GM18907 (cell line): ENCODE results near the gene PTPRM.

ENCODE experiments used
- ATAC-seq: cut with Tn5 transposase; IDR thresholded peaks from one replicate; pipeline ENCODE4 v1.9.1; 2021; ENCODE audit warnings: mild to moderate bottlenecking, moderate library complexity; ENCODE audit not compliant: unreplicated experiment

Gene PTPRM

GRCh38 chr18:8330575-8330974, 763.5 kb downstream of the PTPRM start:
- ATAC-seq: no peak

- no peak for ATAC-seq
Observed at GRCh38 chr18:8332286-8332685, 765.2 kb downstream of the PTPRM start.

GRCh38 chr18:8333961-8334360, 766.8 kb downstream of the PTPRM start:
- no peak for ATAC-seq

GRCh38 chr18:8337211-8337610, 770.1 kb downstream of the PTPRM start:
- no peak for ATAC-seq

GRCh38 chr18:8339210-8339609, 772.1 kb downstream of the PTPRM start:
- ATAC-seq: no peak

- ATAC-seq: no peak
Observed at GRCh38 chr18:8339952-8340351, 772.8 kb downstream of the PTPRM start.

- ATAC-seq: no peak
Observed at GRCh38 chr18:8341481-8342230, 774.5 kb downstream of the PTPRM start.

- no peak for ATAC-seq
Observed at GRCh38 chr18:8348051-8348720, 781.1 kb downstream of the PTPRM start.

GRCh38 chr18:8349608-8350323, 782.6 kb downstream of the PTPRM start:
- no peak for ATAC-seq

GRCh38 chr18:8350628-8351027, 783.5 kb downstream of the PTPRM start:
- ATAC-seq: no peak

GRCh38 chr18:8351161-8351560, 784.0 kb downstream of the PTPRM start:
- ATAC-seq: no peak

GRCh38 chr18:8354304-8354703, 787.2 kb downstream of the PTPRM start:
- ATAC-seq: no peak

- ATAC-seq: no peak
Observed at GRCh38 chr18:8356001-8356400, 788.9 kb downstream of the PTPRM start.

- no peak for ATAC-seq
Observed at GRCh38 chr18:8357320-8357719, 790.2 kb downstream of the PTPRM start.

GRCh38 chr18:8358033-8358765, 791.1 kb downstream of the PTPRM start:
- no peak for ATAC-seq

- ATAC-seq: no peak
Observed at GRCh38 chr18:8359076-8359475, 792.0 kb downstream of the PTPRM start.

- no peak for ATAC-seq
Observed at GRCh38 chr18:8359481-8359880, 792.4 kb downstream of the PTPRM start.

GRCh38 chr18:8361941-8362471, 794.9 kb downstream of the PTPRM start:
- ATAC-seq: no peak

- no peak for ATAC-seq
Observed at GRCh38 chr18:8362863-8363262, 795.7 kb downstream of the PTPRM start.

GRCh38 chr18:8364385-8364784, 797.3 kb downstream of the PTPRM start:
- ATAC-seq: no peak

- ATAC-seq: no peak
Observed at GRCh38 chr18:8365006-8365405, 797.9 kb downstream of the PTPRM start.
